G401 (cell line): ENCODE measurements around the gene ARHGAP1. TPM values are rescaled to one million over a fixed set of nuclear protein-coding genes. Genes with fewer than 3 reads are reported as not detected.

Experiments used
- DNase-seq: peaks from one replicate; pipeline ENCODE4 v3.0.0-alpha.2; 2015; ENCODE audit warnings: low spot score
- in situ Hi-C: cut with HindIII; loops from 2 replicates; pipeline ENCODE4 v1.10.0; 2016; ENCODE audit warnings: low sequenced_read_pairs, mixed read lengths
- total RNA-seq: library from RNA; depleted of rRNA; stranded (reverse); fragments of >200 nt; shearing (Covaris generic); gene quantifications from 2 replicates; pipeline ENCODE4 v1.2.3, GENCODE V29; 2014

Gene ARHGAP1
- total RNA-seq, 1 experiment from 2014 or later, result 4.1 TPM

- in situ Hi-C loops, result no loop called here
- DNase-seq, result no peak
Measured at GRCh38 chr11:46697723-46698122, 2.7 kb downstream of the ARHGAP1 start.

GRCh38 chr11:46697303-46697702 lies 3.1 kb downstream of the ARHGAP1 start:
- in situ Hi-C loops, result no loop called here
- no peak for DNase-seq

GRCh38 chr11:46696212-46696558 lies 4.2 kb downstream of the ARHGAP1 start:
- in situ Hi-C loops, result no loop called here
- no peak for DNase-seq

- in situ Hi-C loops, result no loop called here
- DNase-seq, result no peak
Measured at GRCh38 chr11:46695345-46696211, 4.8 kb downstream of the ARHGAP1 start.

GRCh38 chr11:46694607-46695006 lies 5.8 kb downstream of the ARHGAP1 start:
- in situ Hi-C loops, result no loop called here
- DNase-seq, result no peak

- no peak for DNase-seq
- in situ Hi-C loops, result no loop called here
Measured at GRCh38 chr11:46694072-46694471, 6.3 kb downstream of the ARHGAP1 start.

GRCh38 chr11:46693597-46694012 lies 6.8 kb downstream of the ARHGAP1 start:
- DNase-seq, result no peak
- in situ Hi-C loops, result no loop called here

GRCh38 chr11:46692450-46692849 lies 8.0 kb downstream of the ARHGAP1 start:
- in situ Hi-C loops, result no loop called here
- no peak for DNase-seq

GRCh38 chr11:46690702-46691101 lies 9.7 kb downstream of the ARHGAP1 start:
- in situ Hi-C loops, result no loop called here
- DNase-seq, result no peak

- in situ Hi-C loops, result no loop called here
Measured at GRCh38 chr11:46686886-46687795, 13.3 kb downstream of the ARHGAP1 start.

GRCh38 chr11:46684367-46684766 lies 16.1 kb downstream of the ARHGAP1 start:
- peak; percentile 86 for DNase-seq
- in situ Hi-C loops, result no loop called here

More at GRCh38 chr11:46686886-46687795, 13.3 kb downstream of the ARHGAP1 start:
- DNase-seq, result no peak

- in situ Hi-C loops, result no loop called here
- no peak for DNase-seq
Measured at GRCh38 chr11:46682773-46683752, 17.4 kb downstream of the ARHGAP1 start.

- in situ Hi-C loops, result no loop called here
- DNase-seq, result no peak
Measured at GRCh38 chr11:46681814-46682213, 18.6 kb downstream of the ARHGAP1 start.

GRCh38 chr11:46680815-46681214 lies 19.6 kb downstream of the ARHGAP1 start:
- in situ Hi-C loops, result no loop called here
- DNase-seq, result no peak

- in situ Hi-C loops, result no loop called here
- DNase-seq, result no peak
Measured at GRCh38 chr11:46680164-46680760, 20.2 kb downstream of the ARHGAP1 start.

GRCh38 chr11:46679241-46680163 lies 20.9 kb downstream of the ARHGAP1 start:
- in situ Hi-C loops, result no loop called here
- DNase-seq, result no peak

GRCh38 chr11:46678741-46679130 lies 21.7 kb downstream of the ARHGAP1 start:
- in situ Hi-C loops, result no loop called here
- DNase-seq, result no peak
